Measurements from ENCODE around the gene RUSC2.
"Not testable (repeated sequence)": the region's sequence is repeated elsewhere in the genome, so short reads cannot be mapped to it uniquely, and the experiment has no call there.

Gene RUSC2

GRCh38 chr9:35464141-35465025 lies 25.5 kb upstream of the RUSC2 start:
- Histone ChIP-seq H3K36me3 (ENCODE audit: control insufficient read depth, insufficient read depth, low read length) (no peaks in the 10 kb centered on the region), H3K27me3 (replicated peaks; ENCODE audit: control insufficient read depth, insufficient read depth, low read length) (no peaks in the 10 kb centered on the region; the same call in 1 of the 2 replicates), H3K4me3 (replicated peaks; ENCODE audit: low read depth, low read length) (no peak overlapping the region)
- DNase-seq (ENCODE audit: extremely low read depth, insufficient read length), result no peak
- no peak for TF ChIP-seq CTCF (IDR thresholded peaks at IDR 0.05; ENCODE audit: insufficient read depth, low read length, poor library complexity, severe bottlenecking)

- no peak for TF ChIP-seq CTCF (IDR thresholded peaks at IDR 0.05; ENCODE audit: insufficient read depth, low read length, poor library complexity, severe bottlenecking)
- Histone ChIP-seq H3K4me3 (replicated peaks; ENCODE audit: low read depth, low read length) (no peak overlapping the region), H3K27me3 (replicated peaks; ENCODE audit: control insufficient read depth, insufficient read depth, low read length) (no peaks in the 10 kb centered on the region; the same call in 1 of the 2 replicates), H3K36me3 (ENCODE audit: control insufficient read depth, insufficient read depth, low read length) (no peaks in the 10 kb centered on the region)
- no peak for DNase-seq (ENCODE audit: extremely low read depth, insufficient read length)
Measured at GRCh38 chr9:35470340-35470739, 19.6 kb upstream of the RUSC2 start.

GRCh38 chr9:35470894-35471293 lies 19.0 kb upstream of the RUSC2 start:
- no peaks in the 10 kb centered on the region for H3K36me3 ChIP-seq (ENCODE audit: control insufficient read depth, insufficient read depth, low read length)
- H3K27me3 ChIP-seq (replicated peaks; ENCODE audit: control insufficient read depth, insufficient read depth, low read length), result no peaks in the 10 kb centered on the region; the same call in 1 of the 2 replicates
- no peak overlapping the region for H3K4me3 ChIP-seq (replicated peaks; ENCODE audit: low read depth, low read length)
- no peak for DNase-seq (ENCODE audit: extremely low read depth, insufficient read length)
- TF ChIP-seq CTCF (IDR thresholded peaks at IDR 0.05; ENCODE audit: insufficient read depth, low read length, poor library complexity, severe bottlenecking), result no peak

- Histone ChIP-seq H3K4me3 (replicated peaks; ENCODE audit: low read depth, low read length) (no peak overlapping the region), H3K27me3 (replicated peaks; ENCODE audit: control insufficient read depth, insufficient read depth, low read length) (no peaks in the 10 kb centered on the region; the same call in 1 of the 2 replicates), H3K36me3 (ENCODE audit: control insufficient read depth, insufficient read depth, low read length) (no peaks in the 10 kb centered on the region)
- DNase-seq (ENCODE audit: extremely low read depth, insufficient read length), result no peak
- TF ChIP-seq CTCF (IDR thresholded peaks at IDR 0.05; ENCODE audit: insufficient read depth, low read length, poor library complexity, severe bottlenecking), result no peak
Measured at GRCh38 chr9:35476596-35476995, 13.3 kb upstream of the RUSC2 start.

GRCh38 chr9:35477211-35477855 lies 12.6 kb upstream of the RUSC2 start:
- H3K4me3 ChIP-seq (replicated peaks; ENCODE audit: low read depth, low read length); H3K36me3 ChIP-seq (ENCODE audit: control insufficient read depth, insufficient read depth, low read length); DNase-seq (ENCODE audit: extremely low read depth, insufficient read length); H3K27me3 ChIP-seq (replicated peaks; ENCODE audit: control insufficient read depth, insufficient read depth, low read length): not testable (repeated sequence)
- TF ChIP-seq CTCF (IDR thresholded peaks at IDR 0.05; ENCODE audit: insufficient read depth, low read length, poor library complexity, severe bottlenecking), result peak; percentile 87

Data from GM06990 (cell line).